Liver (tissue), 3 donors: Measurements from ENCODE around the gene OPN1MW3.

Experiments used
- ATF3 ChIP-seq: IDR thresholded peaks from 2 replicates; pipeline ENCODE4 v1.6.1; 2016; ENCODE audit warnings: antibody characterized with exemption
- EGR1 ChIP-seq, 2 donors: IDR thresholded peaks; 2 replicates each; pipeline ENCODE4 v1.6.1; 2016 to 2018; ENCODE audit warnings: antibody characterized with exemption in 2 of 2, low read depth in 2 of 2
- FOXA1 ChIP-seq: IDR thresholded peaks from 2 replicates; pipeline ENCODE4 v1.6.1; 2016; ENCODE audit warnings: antibody characterized with exemption
- GABPA ChIP-seq, 2 donors: IDR thresholded peaks in 1 of 2; conservative IDR thresholded peaks in 1 of 2; 2 replicates each; pipeline ENCODE4 v1.6.1; 2016; ENCODE audit warnings: antibody characterized with exemption in 2 of 2, mild to moderate bottlenecking in 1 of 2, moderate library complexity in 1 of 2
- JUND ChIP-seq, 2 donors: IDR thresholded peaks; 2 replicates each; pipeline ENCODE4 v1.6.1; 2016; ENCODE audit warnings: antibody characterized with exemption in 2 of 2
- MAX ChIP-seq: IDR thresholded peaks from 2 replicates; pipeline ENCODE4 v1.6.1; 2016; ENCODE audit warnings: antibody characterized with exemption
- NR2F2 ChIP-seq: IDR thresholded peaks from 2 replicates; pipeline ENCODE4 v1.6.1; 2016; ENCODE audit warnings: antibody characterized with exemption
- RAD21 ChIP-seq, 2 donors: IDR thresholded peaks; 2 replicates each; pipeline ENCODE4 v1.6.1; 2016; ENCODE audit warnings: antibody characterized with exemption in 2 of 2, mild to moderate bottlenecking in 2 of 2
- RXRA ChIP-seq, 2 donors: IDR thresholded peaks; 2 replicates each; pipeline ENCODE4 v1.6.1; 2017 to 2018; ENCODE audit warnings: antibody characterized with exemption in 2 of 2, mild to moderate bottlenecking in 1 of 2
- TAF1 ChIP-seq: conservative IDR thresholded peaks from 2 replicates; pipeline ENCODE4 v1.6.1; 2016; ENCODE audit warnings: antibody characterized with exemption, mild to moderate bottlenecking
- YY1 ChIP-seq: IDR thresholded peaks from 2 replicates; pipeline ENCODE4 v1.6.1; 2016; ENCODE audit warnings: antibody characterized with exemption, mild to moderate bottlenecking
- ZBTB33 ChIP-seq: IDR thresholded peaks from 2 replicates; pipeline ENCODE4 v1.6.1; 2016; ENCODE audit warnings: antibody characterized with exemption
- TF ChIP-seq, protein P1 (sequence below): fragments of 150-350 bp; IDR thresholded peaks from 2 replicates; pipeline ENCODE4 v1.5.1; 2017; ENCODE audit warnings: improper control_type of control experiment, low read depth, low read length; ENCODE audit not compliant: missing input control
- donor health status: healthy.
- donor health status: healthy.

DNA sequence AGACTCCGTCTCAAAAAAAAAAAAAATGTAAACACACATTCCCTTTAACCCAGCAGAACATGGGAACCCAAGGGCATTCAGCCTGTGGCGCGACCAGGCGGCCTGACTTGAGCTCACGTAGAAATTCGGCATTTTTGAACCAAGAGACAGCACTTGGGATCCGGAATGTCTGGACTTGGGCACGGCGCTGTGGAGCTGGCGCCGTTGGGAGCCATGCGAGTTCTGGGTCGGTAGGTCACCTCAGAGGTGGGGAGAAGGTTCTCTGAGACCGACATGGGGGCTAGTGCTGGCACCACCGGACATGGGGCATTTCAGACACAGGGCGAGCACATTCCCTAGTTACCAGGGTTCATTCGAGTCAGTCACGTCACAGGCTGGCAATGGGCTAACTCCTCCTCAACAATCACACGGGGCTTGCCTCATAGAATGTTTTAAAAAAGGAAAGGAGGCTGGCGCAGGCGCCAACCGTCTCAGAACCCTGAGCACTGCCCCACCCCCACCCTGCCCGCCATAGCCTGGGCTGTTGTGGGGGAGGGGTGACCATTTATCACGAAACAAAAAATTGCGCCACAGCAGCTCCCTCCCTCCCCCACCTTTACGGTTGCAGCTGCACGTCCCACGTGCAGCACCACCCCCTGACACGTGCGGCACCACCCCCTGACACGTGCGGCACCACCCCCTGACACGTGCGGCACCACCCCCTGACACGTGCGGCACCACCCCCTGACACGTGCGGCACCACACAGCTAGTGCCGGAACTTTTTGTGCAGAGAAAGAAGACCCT is 37.6 kb downstream of the OPN1MW3 start, which contains the start of gene TEX28:
- TF ChIP-seq JUND (IDR thresholded peaks at IDR 0.05) (no peak), EGR1 (IDR thresholded peaks at IDR 0.05; ENCODE audit: low read depth in 2 of 2) (no peak), RAD21 (IDR thresholded peaks at IDR 0.05) (no peak), ATF3 (no peak), RXRA (IDR thresholded peaks at IDR 0.05) (no peak), TAF1 (no peak), YY1 (no peak), ZBTB33 (no peak), MAX (no peak), FOXA1 (no peak), GABPA (IDR thresholded peaks at IDR 0.05 in 1 of 2, conservative IDR thresholded peaks at IDR 0.05 in 1 of 2) (no peak), NR2F2 (no peak)
- TF ChIP-seq, protein P1, sequence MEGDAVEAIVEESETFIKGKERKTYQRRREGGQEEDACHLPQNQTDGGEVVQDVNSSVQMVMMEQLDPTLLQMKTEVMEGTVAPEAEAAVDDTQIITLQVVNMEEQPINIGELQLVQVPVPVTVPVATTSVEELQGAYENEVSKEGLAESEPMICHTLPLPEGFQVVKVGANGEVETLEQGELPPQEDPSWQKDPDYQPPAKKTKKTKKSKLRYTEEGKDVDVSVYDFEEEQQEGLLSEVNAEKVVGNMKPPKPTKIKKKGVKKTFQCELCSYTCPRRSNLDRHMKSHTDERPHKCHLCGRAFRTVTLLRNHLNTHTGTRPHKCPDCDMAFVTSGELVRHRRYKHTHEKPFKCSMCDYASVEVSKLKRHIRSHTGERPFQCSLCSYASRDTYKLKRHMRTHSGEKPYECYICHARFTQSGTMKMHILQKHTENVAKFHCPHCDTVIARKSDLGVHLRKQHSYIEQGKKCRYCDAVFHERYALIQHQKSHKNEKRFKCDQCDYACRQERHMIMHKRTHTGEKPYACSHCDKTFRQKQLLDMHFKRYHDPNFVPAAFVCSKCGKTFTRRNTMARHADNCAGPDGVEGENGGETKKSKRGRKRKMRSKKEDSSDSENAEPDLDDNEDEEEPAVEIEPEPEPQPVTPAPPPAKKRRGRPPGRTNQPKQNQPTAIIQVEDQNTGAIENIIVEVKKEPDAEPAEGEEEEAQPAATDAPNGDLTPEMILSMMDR = no peak
